CD4-positive, alpha-beta T cell treated with Interleukin-6 for 4 hours (primary cell): Measurements from ENCODE around the gene GRIK1.
"Not testable (repeated sequence)": the region's sequence is repeated elsewhere in the genome, so short reads cannot be mapped to it uniquely, and the experiment has no call there.

Source experiments
- DNase-seq: peaks from one replicate; pipeline ENCODE4 v3.0.0-alpha.2; 2020; ENCODE audit warnings: mixed read lengths

Gene GRIK1

GRCh38 chr21:29939924-29940275 lies at the start of gene GRIK1:
Gene GRIK1, minus strand, starts transcription at chr21:29939996.
- DNase-seq, result no peak

- no peak for DNase-seq
Observed at GRCh38 chr21:29987762-29988161, 48.0 kb upstream of the GRIK1 start.

GRCh38 chr21:29985866-29986265 lies 46.1 kb upstream of the GRIK1 start:
- no peak for DNase-seq

GRCh38 chr21:29979043-29979442 lies 39.2 kb upstream of the GRIK1 start:
- no peak for DNase-seq

- DNase-seq, result no peak
Observed at GRCh38 chr21:29975776-29976175, 36.0 kb upstream of the GRIK1 start.

- DNase-seq, result no peak
Observed at GRCh38 chr21:29973258-29973657, 33.5 kb upstream of the GRIK1 start.

- DNase-seq, result no peak
Observed at GRCh38 chr21:29961291-29962027, 21.7 kb upstream of the GRIK1 start.

GRCh38 chr21:29958551-29958950 lies 18.8 kb upstream of the GRIK1 start:
- no peak for DNase-seq

- DNase-seq, result not testable (repeated sequence)
Observed at GRCh38 chr21:29958035-29958434, 18.2 kb upstream of the GRIK1 start.

GRCh38 chr21:29953690-29954089 lies 13.9 kb upstream of the GRIK1 start:
- DNase-seq, result no peak

GRCh38 chr21:29953072-29953471 lies 13.3 kb upstream of the GRIK1 start:
- DNase-seq, result no peak

- DNase-seq, result no peak
Observed at GRCh38 chr21:29951911-29952310, 12.1 kb upstream of the GRIK1 start.

GRCh38 chr21:29949991-29950390 lies 10.2 kb upstream of the GRIK1 start:
- no peak for DNase-seq

GRCh38 chr21:29947119-29947518 lies 7.3 kb upstream of the GRIK1 start:
- no peak for DNase-seq

GRCh38 chr21:29943885-29944284 lies 4.1 kb upstream of the GRIK1 start:
- DNase-seq, result no peak

- no peak for DNase-seq
Observed at GRCh38 chr21:29942034-29942433, 2.2 kb upstream of the GRIK1 start.

GRCh38 chr21:29940991-29941390 lies 1.2 kb upstream of the GRIK1 start:
- DNase-seq, result no peak

GRCh38 chr21:29940361-29940760 lies 565 bp upstream of the GRIK1 start:
- no peak for DNase-seq

GRCh38 chr21:29939104-29939923 lies 482 bp downstream of the GRIK1 start:
- no peak for DNase-seq

GRCh38 chr21:29938776-29939103 lies 1.1 kb downstream of the GRIK1 start:
- DNase-seq, result no peak

GRCh38 chr21:29933088-29933487 lies 6.7 kb downstream of the GRIK1 start:
- no peak for DNase-seq

- DNase-seq, result no peak
Observed at GRCh38 chr21:29928537-29928936, 11.3 kb downstream of the GRIK1 start.

GRCh38 chr21:29920938-29921337 lies 18.9 kb downstream of the GRIK1 start:
- DNase-seq, result no peak

- no peak for DNase-seq
Observed at GRCh38 chr21:29914326-29914725, 25.5 kb downstream of the GRIK1 start.

- DNase-seq, result no peak
Observed at GRCh38 chr21:29909571-29909970, 30.2 kb downstream of the GRIK1 start.
